Left ventricle myocardium inferior (tissue), 1 donor: ENCODE results near the gene WDR31. TPM values are rescaled to one million over a fixed set of nuclear protein-coding genes. Genes with fewer than 3 reads are reported as not detected.

Experiments used
- DNase-seq: peaks from one replicate; pipeline ENCODE4 v3.0.0-alpha.2; 2020
- H3K27ac ChIP-seq: fragments of 200-600 bp; replicated peaks from 2 replicates; pipeline ENCODE4 v1.8.0; 2021
- H3K27me3 ChIP-seq: fragments of 200-600 bp; 2 replicates; pipeline ENCODE4 v1.8.0; 2021; ENCODE audit warnings: low read depth
- H3K36me3 ChIP-seq: fragments of 200-600 bp; 2 replicates; pipeline ENCODE4 v1.8.0; 2021
- H3K4me1 ChIP-seq: fragments of 200-600 bp; 2 replicates; pipeline ENCODE4 v1.8.0; 2021
- H3K4me3 ChIP-seq: fragments of 200-600 bp; 2 replicates; pipeline ENCODE4 v1.8.0; 2021; ENCODE audit warnings: mild to moderate bottlenecking, moderate library complexity
- H3K9me3 ChIP-seq: fragments of 200-600 bp; replicated peaks from 2 replicates; pipeline ENCODE4 v1.8.0; 2021
- intact Hi-C: fragments of 100-400 bp; cut with micrococcal nuclease; formaldehyde crosslinking; loops from one replicate; pipeline ENCODE4 v1.11.0; 2022
- total RNA-seq: library from RNA; stranded (reverse); fragmentation: NEBNext Ultra II Directional; extraction: Animal tissue kit (Norgen Biotek cat#: 25700); gene quantifications from one replicate; pipeline ENCODE4 v1.2.1, GENCODE V29; 2021
- TF ChIP-seq, protein P1 (sequence below): fragments of 200-600 bp; IDR thresholded peaks from 2 replicates; pipeline ENCODE4 v1.8.0; 2021; ENCODE audit warnings: antibody characterized with exemption, mild to moderate bottlenecking, borderline replicate concordance
- donor health status: DM: no; HTN: yes; CAD: no; lungs with severe emphysema.

WDR31 gene
- total RNA-seq, 1 donor from 2014 or later = 12.4 TPM

DNA sequence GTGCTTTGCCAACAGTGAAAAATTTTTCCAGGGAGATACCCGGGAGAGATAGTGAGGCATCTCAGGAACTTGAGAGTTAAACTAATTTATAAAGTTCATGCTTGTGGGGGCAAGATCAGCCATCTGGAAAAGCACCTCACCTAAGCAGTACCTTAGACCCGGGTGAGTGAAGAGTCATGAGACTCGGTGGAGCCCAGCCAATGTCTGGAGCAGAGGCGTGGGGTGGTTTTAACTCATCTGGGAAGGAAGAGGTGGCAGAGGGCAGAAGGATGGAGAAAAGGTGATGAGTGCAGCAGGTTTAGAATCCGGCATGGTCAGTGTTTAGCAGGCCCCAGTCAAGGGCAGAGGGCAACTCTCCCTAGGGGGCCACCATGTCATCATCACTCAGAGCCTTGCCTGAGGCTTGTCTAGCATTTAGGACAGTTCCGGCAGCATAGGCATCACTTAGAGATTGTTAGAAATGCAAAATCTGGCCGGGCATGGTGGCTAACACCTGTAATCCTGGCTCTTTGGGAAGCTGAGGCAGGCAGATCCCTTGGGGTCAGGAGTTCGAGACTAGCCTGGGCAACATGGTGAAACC lies 32.6 kb downstream of the WDR31 start:
- TF ChIP-seq, protein P1, sequence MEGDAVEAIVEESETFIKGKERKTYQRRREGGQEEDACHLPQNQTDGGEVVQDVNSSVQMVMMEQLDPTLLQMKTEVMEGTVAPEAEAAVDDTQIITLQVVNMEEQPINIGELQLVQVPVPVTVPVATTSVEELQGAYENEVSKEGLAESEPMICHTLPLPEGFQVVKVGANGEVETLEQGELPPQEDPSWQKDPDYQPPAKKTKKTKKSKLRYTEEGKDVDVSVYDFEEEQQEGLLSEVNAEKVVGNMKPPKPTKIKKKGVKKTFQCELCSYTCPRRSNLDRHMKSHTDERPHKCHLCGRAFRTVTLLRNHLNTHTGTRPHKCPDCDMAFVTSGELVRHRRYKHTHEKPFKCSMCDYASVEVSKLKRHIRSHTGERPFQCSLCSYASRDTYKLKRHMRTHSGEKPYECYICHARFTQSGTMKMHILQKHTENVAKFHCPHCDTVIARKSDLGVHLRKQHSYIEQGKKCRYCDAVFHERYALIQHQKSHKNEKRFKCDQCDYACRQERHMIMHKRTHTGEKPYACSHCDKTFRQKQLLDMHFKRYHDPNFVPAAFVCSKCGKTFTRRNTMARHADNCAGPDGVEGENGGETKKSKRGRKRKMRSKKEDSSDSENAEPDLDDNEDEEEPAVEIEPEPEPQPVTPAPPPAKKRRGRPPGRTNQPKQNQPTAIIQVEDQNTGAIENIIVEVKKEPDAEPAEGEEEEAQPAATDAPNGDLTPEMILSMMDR = no peak
- Histone ChIP-seq H3K9me3 (no peaks in the 10 kb centered on the region), H3K4me1 (peaks cover 25% of the 10 kb centered on the region), H3K27me3 (no peaks in the 10 kb centered on the region), H3K4me3 (no peak overlapping the region), H3K36me3 (no peaks in the 10 kb centered on the region), H3K27ac (no peak overlapping the region)
- intact Hi-C loops = no loop called here
- DNase-seq = no peak

DNA sequence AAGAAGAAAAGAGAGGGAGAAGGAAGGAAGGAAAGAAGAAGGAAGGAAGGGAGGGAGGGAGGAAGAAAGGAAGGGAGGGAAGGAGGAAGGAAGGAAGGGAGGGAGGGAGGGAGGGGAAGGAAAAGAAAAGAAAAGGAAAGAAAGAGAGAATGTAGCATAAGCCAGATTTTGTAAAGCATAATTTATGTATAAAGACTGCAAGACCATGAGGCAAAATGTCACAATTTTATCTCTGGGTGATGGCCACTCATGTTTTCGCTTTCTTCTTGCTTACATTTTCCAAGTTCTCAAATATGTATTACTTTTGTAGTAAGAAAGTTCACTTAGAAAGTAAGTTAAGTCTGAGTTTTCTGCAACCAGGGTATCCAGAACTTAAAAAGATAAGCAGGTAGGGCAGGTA lies 33.5 kb downstream of the WDR31 start:
- Histone ChIP-seq H3K36me3 (no peaks in the 10 kb centered on the region), H3K9me3 (no peaks in the 10 kb centered on the region), H3K27ac (no peak overlapping the region), H3K27me3 (no peaks in the 10 kb centered on the region), H3K4me1 (peaks cover 24% of the 10 kb centered on the region), H3K4me3 (no peak overlapping the region)
- intact Hi-C loops = no loop called here
- TF ChIP-seq, protein P1 = no peak
- DNase-seq = no peak

DNA sequence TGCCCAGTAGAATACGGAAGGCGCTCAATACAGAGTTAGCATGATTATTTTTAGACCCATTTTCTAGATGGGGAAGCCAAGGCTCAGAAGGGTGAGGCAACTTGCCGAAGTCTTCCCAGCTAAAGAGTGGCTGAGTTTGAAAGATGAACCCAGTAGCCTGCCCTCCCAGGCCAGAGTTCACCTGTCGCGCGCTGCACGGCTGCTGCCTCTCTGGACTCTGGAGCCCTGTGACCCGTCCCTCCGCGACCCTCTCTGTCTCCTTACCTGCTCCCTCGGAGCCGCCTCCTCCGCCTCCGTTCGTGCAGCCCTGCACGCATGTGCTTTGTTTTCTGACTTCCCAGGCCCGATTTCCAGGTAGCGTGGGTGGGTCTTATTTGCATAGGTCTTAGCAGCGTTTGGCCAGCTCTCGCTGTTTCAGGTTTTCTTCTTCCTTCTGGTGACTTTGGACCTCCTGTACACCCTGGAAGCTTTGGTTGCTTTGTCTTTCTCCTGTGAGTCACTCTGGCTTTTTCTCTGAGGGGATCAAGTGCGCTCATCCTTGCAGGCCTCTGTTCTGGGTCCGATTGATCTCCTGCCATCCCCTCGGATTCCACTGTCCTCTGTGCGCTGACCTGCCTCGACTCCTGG lies 37.2 kb downstream of the WDR31 start, which contains the start of gene RNF183:
RNF183 (minus strand) TSS at position 585 of the 627 bp plus-strand sequence. CDS start 5,192 bp downstream, outside the sequence.
- DNase-seq = no peak
- Histone ChIP-seq H3K4me1 (no peaks in the 10 kb centered on the region), H3K4me3 (no peak within 1 kb of the TSS), H3K27me3 (no peaks in the 10 kb centered on the region), H3K27ac (no peak within 1 kb of the TSS), H3K9me3 (no peaks in the 10 kb centered on the region), H3K36me3 (no peaks in the 10 kb centered on the region)
- TF ChIP-seq, protein P1 = no peak
- intact Hi-C loops = no loop called here

DNA sequence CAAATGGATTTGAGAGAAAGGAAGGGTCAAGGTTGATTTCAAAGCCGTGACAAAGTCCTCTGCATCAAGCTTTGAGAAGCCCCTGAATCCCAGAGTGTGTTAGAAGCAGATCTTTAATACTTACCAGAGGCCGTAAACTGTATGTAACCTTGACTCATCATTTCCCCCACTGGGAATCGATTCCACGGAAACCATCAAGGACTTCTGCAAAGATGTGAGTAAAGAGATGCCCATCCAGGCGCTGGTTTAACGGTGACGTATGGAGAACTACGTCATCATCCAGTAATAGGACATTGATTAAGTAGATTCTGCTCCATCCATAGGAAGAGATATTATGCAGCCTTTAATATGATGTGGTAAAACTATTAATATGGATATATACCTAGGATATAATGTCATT lies 38.5 kb downstream of the WDR31 start:
- intact Hi-C loops = no loop called here
- H3K9me3 ChIP-seq = no peaks in the 10 kb centered on the region
- TF ChIP-seq, protein P1 = no peak
- H3K4me1 ChIP-seq = no peaks in the 10 kb centered on the region
- H3K27me3 ChIP-seq = no peaks in the 10 kb centered on the region
- H3K36me3 ChIP-seq = no peaks in the 10 kb centered on the region
- no peak overlapping the region for H3K4me3 ChIP-seq
- no peak for DNase-seq
- no peak overlapping the region for H3K27ac ChIP-seq

DNA sequence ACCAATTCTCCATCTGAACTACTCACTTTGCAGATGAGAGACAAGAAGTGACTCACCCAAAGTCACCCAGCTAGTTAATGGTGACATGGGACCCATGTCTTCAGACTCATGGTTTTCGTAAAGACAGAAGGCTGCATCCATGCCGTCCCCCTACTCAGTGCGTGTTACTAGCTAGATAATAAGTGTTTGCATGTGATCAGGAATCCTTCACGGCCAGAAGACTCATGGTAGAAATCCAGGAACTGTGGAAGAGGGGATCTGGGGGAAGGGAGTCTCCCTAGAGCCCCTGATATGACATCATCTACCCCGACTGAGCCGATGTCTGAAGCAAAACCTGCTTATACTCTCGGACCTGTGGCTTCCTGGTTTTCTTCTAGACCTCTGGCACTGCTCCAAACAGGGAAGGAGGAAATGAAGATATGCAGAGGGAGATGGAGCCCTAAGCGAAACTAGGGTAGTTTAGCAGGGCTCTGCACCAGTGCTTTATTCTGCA lies 40.2 kb downstream of the WDR31 start:
- TF ChIP-seq, protein P1 = no peak
- no peaks in the 10 kb centered on the region for H3K4me1 ChIP-seq
- H3K9me3 ChIP-seq = no peaks in the 10 kb centered on the region
- H3K27ac ChIP-seq = no peak overlapping the region
- no peak for DNase-seq
- no peaks in the 10 kb centered on the region for H3K36me3 ChIP-seq
- H3K27me3 ChIP-seq = no peaks in the 10 kb centered on the region
- H3K4me3 ChIP-seq = no peak overlapping the region
- intact Hi-C loops = no loop called here
